NCI-H510A (cell line): ENCODE results near the gene SLC24A4.

Experiments
- DNase-seq: peaks from one replicate; lab custom pipeline; 2025; lab: John Stamatoyannopoulos, UW

The SLC24A4 gene

GRCh38 chr14:92316176-92316575 lies 6.8 kb upstream of the SLC24A4 start:
- no peak for DNase-seq

- no peak for DNase-seq
Observed at GRCh38 chr14:92316937-92317336, 6.0 kb upstream of the SLC24A4 start.

GRCh38 chr14:92317511-92317910 lies 5.5 kb upstream of the SLC24A4 start:
- DNase-seq: no peak

- DNase-seq: no peak
Observed at GRCh38 chr14:92321701-92322100, 1.3 kb upstream of the SLC24A4 start.

- no peak for DNase-seq
Observed at GRCh38 chr14:92322516-92322915, 449 bp upstream of the SLC24A4 start.

- no peak for DNase-seq
Observed at GRCh38 chr14:92323916-92324818, 1.2 kb downstream of the SLC24A4 start.

- no peak for DNase-seq
Observed at GRCh38 chr14:92325835-92326234, 2.9 kb downstream of the SLC24A4 start.

GRCh38 chr14:92328664-92329255 lies 5.8 kb downstream of the SLC24A4 start:
- DNase-seq: no peak

GRCh38 chr14:92334050-92334449 lies 11.1 kb downstream of the SLC24A4 start:
- no peak for DNase-seq

- DNase-seq: no peak
Observed at GRCh38 chr14:92336363-92336762, 13.4 kb downstream of the SLC24A4 start.

GRCh38 chr14:92339426-92339825 lies 16.5 kb downstream of the SLC24A4 start:
- DNase-seq: no peak

- no peak for DNase-seq
Observed at GRCh38 chr14:92340071-92340470, 17.1 kb downstream of the SLC24A4 start.

- no peak for DNase-seq
Observed at GRCh38 chr14:92340931-92341330, 18.0 kb downstream of the SLC24A4 start.

GRCh38 chr14:92341791-92342190 lies 18.8 kb downstream of the SLC24A4 start:
- DNase-seq: no peak

GRCh38 chr14:92348154-92348553 lies 25.2 kb downstream of the SLC24A4 start:
- peak; percentile 52 for DNase-seq

- no peak for DNase-seq
Observed at GRCh38 chr14:92351750-92352149, 28.8 kb downstream of the SLC24A4 start.

GRCh38 chr14:92352158-92352985 lies 29.4 kb downstream of the SLC24A4 start:
- no peak for DNase-seq

- DNase-seq: no peak
Observed at GRCh38 chr14:92353447-92353846, 30.5 kb downstream of the SLC24A4 start.

GRCh38 chr14:92356677-92357076 lies 33.7 kb downstream of the SLC24A4 start:
- no peak for DNase-seq

- no peak for DNase-seq
Observed at GRCh38 chr14:92360651-92361370, 37.8 kb downstream of the SLC24A4 start.

- DNase-seq: no peak
Observed at GRCh38 chr14:92362781-92363235, 39.8 kb downstream of the SLC24A4 start.

- no peak for DNase-seq
Observed at GRCh38 chr14:92366237-92366636, 43.3 kb downstream of the SLC24A4 start.
